ENCODE results near the gene AIPL1.
"Not testable (repeated sequence)": the region's sequence is repeated elsewhere in the genome, so short reads cannot be mapped to it uniquely, and the experiment has no call there.

Gene AIPL1, protein sequence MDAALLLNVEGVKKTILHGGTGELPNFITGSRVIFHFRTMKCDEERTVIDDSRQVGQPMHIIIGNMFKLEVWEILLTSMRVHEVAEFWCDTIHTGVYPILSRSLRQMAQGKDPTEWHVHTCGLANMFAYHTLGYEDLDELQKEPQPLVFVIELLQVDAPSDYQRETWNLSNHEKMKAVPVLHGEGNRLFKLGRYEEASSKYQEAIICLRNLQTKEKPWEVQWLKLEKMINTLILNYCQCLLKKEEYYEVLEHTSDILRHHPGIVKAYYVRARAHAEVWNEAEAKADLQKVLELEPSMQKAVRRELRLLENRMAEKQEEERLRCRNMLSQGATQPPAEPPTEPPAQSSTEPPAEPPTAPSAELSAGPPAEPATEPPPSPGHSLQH

DNA sequence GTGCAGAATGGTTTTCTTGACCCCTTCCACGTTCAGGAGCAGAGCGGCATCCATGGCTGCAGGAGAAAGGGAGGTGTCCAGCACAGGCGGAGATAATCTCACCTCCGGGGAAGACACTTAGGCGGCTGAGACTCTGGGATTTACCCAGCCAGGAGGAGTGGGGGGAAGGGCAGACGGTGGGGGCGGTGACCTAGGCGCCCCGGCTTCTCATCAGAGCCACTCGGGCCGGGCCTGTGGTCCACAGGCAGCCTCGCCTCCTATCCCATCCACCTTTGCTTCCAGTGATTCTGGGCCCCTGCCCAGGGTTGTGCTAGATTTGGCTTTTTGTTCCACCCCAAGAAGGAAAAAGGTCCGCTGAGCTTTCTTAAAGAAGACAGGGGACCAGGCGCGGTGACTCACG, at the start of gene AIPL1:
AIPL1 (minus strand) TSS at position 71 of the 400 bp plus-strand sequence; CDS start at position 54, 17 bp downstream.
- DNase-seq: no peak

DNA sequence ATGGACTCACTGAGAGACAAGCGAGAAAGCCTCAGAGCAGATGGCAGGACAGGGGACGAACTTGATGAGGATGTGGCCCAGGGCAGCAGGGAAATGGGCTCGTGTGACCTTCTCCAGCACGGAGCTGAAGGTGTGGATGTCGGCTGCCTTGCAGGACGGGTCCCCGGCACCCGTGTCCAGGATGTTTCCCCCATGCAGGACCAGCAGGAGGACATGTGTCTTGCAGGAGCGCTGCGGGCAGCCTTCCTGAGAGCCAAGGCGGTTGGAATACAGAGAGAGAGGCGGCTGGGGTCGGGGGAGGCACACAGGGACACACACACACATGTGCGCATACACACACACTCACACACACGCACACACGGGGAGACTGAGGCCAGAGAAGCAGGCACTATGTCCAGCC, 48.6 kb upstream of the AIPL1 start:
- DNase-seq: no peak

DNA sequence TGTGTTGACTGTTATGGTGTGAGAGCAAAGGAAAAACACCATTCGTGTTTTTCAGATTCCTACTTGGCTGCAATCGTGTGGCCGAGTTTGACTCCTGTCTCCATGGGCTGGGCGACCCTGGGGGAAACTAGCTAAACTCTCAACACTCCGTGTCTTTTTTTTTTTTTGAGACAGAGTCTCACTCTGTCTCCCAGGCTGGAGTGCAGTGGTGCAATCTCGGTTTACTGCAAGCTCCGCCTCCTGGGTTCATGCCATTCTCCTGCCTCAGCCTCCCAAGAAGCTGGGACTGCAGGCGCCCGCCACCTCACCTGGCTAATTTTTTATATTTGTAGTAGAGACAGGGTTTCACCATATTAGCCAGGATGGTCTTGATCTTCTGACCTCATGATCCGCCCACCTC, 47.9 kb upstream of the AIPL1 start:
- DNase-seq: not testable (repeated sequence)

DNA sequence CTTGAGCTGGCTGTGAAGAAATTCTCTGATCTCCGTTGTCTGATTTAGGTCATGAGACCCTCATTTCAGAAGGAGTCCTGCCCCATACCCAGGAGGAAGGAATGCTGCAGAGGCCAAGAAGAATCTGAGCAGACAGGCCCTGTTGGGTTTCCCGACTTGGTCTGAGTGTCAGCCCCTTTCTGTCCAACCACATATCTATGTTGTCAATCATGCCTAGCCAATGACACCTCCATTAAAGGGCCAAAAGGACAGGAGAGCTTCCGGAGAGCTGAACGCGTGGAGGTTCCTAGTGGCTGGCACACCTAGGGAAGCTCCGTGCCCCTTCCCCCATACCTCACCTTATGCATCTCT, 47.2 kb upstream of the AIPL1 start:
- no peak for DNase-seq

DNA sequence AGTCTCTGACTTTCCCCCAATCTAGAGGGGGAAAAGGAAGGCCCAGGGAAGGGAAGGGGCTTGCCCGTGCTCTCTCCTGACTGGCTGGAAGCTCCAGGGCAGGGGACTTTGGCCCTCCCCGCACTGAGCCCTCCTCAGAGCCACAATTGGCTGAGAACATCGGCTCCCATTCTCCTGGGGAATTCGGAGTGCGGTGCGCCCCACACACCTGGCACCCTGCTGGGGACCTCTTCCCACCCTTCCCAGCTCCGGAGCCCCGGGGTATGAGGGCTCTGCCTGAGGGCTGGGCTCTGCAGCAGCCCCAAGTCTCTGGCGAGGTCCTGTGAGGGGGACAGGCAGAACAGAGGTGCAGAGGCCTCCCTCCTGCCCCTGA, 45.4 kb upstream of the AIPL1 start:
- no peak for DNase-seq

DNA sequence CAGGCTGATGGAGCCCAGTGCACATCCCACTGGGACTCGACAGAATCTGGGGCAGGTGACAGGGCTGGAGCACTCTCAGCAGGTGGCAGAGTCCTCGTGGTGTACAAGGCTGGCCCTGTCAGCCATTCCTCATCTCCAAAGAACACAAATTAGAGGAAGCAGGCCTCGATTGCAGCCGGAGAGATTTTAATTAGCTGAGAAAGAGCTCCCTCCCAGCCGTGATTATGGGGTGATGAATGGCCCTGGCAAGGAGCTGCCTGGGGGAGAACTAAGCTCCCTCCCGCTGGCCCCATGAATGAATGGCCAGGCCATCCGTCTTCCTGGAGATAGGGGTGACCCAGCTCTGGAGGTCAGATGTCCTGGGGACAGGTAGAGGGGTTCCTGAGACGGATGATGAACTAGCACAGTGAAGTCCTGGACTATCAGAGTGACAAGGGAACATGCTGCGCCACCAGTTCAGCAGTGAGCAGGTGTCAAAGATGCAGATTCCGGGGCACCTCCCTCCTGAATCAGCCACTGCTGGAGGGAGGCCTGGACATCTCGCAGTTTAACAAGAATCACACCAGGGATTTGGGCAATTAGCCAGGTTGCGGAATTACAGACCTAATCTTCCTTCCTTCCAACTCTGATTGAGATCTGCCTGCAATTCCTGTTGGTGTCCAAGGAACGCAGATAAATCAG, 44.8 kb upstream of the AIPL1 start:
- no peak for DNase-seq

DNA sequence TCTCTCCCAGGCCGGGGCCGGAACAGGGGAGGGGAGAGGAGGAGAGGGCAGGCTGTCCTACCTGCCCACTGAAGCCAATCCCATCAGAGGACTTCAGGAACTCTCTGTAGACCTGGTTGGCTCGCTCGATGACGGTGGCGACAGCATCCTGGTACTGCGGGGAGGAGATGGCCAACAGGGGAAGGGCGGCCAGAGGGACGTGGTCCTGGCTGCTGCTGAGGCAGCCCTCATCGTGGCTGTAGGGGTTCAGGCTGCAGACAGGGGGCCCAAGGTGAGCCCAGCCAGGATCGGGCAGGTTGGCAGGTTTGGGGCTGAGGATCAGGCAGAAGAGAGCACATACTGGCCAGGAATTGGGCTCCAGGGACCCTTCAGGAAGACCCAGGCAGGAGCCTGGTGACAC, 43.6 kb upstream of the AIPL1 start:
- DNase-seq: no peak

DNA sequence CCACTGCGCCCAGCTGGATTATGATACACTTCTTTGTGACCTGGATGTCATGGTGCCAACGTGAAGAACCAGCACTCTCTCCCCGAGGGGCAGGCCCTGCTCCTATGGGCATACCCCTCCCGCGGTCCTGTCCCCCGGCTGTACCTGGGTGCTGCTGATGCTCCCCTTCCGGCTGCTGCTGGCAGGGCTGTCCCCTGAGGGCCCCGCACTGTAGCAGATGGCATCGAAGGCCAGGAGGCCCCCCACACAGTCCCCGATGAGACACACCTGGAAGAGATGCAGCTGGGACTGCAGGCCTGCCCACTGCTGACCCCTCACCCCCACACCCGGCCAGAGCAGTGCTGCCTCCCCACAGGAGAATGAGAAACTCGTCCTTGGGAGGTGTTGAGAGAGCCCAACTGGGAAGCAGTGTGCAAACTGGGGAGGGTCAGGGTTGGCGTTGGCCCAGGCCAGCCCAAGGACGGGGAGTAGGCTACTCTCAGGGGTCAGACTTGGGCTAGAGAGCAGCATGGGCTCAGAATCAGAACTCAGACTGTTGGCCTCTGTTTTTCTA, 43.0 kb upstream of the AIPL1 start:
- no peak for DNase-seq

DNA sequence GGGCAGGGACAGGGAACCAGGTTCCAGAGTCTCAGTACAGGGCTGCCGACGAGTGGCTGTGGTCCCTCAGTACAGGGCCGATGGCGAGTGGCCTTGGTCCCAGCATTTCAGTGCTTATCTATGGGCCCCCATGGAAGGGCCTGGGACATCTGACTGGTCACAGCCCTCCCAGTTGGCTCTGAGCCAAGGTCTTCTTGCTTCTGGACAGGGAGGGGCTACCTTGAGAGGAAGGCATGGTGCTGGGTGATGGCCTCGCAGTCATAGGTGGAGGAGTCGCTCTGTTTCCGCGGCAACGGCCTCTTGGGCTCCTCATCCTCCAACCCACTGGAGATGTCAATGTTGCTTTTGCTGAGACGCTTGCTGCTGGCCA, 41.9 kb upstream of the AIPL1 start:
- DNase-seq: no peak

DNA sequence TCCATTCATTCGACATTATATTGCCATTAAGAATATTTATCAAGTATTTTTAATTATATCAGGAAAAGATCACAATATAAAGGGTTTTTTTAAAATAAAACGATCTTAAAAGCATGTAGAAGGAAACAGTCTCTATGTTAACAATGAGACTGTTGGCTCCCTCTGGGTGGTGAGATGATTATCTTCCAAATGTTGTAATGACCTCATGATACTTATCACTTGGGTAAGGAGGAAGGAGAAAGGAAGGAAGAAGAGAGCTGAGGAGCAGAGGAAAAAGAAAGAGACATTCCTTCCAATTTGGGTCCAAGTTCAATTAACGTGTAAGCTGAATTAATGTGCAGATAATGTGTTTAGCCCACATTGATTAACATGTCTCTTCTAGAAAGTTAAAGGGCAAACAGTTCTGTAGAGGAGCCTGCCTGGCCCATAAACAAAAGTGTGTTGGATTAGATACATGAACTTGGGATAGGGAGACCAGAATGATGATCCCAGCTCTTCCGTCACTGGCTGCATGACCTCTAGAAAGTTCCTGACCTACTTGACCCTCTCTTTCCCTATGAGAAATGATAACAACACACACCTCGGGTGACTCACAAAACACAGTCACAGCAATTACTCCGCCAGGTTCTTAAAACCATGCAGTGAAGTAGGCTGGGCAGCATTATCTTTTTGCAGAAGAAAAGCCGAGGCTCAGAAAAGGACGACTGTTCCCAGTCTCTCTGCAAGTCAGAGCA, 41.3 kb upstream of the AIPL1 start:
- no peak for DNase-seq

DNA sequence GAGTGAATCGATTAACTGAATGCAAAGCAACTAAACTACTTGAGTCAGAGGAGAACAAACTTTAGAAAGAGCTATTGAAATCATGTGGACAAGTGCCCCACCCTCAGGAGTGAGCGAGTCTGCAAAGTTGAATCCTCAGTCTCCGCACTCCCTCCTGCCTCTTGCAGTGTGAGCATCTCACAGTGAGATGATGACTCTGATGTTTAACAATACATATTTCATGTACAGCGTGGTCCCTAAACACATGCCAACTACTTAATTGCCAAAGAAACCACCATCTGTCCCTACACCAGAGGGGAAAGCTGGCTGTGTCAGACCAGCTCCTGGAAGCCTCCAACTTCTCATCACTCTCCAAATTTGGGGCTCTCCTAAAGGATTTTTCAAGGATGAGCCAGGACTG, 40.5 kb upstream of the AIPL1 start:
- no peak for DNase-seq

DNA sequence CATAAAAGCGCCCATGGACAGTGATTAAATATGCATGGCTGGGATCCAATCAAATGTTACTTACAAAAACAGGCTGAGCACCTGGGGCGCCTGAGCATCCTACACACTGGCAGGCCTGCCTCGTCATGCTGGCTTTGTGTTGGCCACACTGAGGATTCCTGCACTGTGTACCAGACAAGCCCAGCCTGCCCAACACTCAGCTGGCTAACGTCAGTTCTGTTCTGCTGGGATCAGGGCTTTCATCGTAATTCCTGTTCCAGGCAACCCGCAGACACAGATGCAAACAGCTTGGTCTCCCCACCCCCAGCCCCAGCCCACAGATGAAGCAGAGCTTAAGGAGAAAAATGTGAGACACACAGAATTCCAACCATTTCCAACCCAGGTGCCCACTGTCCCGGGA, 40.0 kb upstream of the AIPL1 start:
- no peak for DNase-seq

DNA sequence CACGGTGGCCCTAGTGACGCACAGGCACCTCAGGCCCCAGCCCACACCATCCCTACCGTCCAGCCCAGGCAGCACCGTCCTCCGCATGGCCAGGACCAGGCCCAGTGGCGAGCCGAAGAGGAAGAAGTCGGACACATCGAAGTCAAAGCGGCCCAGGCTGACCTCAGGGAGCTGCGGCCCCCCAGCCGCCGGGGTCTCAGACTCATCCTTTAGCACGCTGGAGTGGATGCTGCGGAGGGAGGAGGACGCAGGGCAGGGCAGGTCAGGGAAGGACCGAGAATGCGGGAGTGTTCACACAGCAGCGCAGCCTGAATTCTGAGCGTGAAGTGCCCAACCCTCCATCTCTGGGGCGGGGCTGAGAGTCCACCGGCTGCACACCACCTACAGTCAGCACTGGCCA, 39.5 kb upstream of the AIPL1 start:
- DNase-seq: no peak

DNA sequence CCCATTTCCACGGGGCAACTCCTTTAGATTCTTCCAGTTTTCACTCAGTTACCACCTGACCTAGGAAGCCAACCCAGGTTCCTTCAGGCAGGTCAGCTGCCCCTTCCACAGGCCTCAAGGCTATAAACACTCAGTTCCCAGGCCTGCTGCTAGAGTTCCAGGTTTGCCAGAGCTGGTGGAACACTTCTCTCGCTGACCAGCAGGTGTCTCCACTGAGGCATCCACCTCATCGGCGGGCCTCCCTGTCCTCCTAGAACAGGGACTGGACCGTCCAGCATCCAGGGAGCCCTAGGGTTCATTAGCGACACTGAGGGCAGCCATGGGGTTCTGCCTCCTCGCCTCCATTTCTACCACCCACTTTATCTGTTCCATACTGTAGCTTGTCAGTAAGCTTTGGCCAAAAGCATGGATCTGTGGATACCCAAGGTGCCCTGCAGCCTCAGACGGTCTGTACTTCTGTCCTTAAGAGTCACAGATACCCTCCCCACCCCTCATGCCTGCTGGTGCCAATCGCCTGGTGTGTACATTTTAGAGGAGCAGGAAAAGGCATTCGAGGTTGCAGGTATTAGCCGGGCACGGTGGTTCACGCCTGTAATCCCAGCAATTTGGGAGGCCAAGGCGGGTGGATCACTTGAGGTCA, 38.3 kb upstream of the AIPL1 start:
- DNase-seq: peak; percentile 77

DNA sequence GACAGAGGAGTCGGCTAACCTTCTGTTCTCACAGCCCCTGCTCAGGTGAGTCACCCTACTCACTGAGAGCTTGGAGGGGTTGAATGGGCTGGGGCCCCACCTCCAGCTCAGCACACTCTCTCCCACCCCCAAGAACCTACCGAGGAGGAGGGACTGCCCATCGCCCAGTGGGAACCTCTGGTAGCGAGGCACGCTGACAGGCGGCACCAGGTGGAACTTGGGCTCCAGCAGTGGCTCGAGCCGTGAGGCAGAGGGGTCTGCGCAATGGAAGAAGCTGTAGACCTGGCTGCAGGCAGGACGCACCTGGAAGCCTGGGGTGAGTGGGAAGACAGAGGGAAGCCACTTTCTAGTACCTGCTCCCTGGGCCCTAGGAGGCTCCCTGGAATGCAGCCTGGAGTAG, 37.6 kb upstream of the AIPL1 start:
- DNase-seq: no peak

DNA sequence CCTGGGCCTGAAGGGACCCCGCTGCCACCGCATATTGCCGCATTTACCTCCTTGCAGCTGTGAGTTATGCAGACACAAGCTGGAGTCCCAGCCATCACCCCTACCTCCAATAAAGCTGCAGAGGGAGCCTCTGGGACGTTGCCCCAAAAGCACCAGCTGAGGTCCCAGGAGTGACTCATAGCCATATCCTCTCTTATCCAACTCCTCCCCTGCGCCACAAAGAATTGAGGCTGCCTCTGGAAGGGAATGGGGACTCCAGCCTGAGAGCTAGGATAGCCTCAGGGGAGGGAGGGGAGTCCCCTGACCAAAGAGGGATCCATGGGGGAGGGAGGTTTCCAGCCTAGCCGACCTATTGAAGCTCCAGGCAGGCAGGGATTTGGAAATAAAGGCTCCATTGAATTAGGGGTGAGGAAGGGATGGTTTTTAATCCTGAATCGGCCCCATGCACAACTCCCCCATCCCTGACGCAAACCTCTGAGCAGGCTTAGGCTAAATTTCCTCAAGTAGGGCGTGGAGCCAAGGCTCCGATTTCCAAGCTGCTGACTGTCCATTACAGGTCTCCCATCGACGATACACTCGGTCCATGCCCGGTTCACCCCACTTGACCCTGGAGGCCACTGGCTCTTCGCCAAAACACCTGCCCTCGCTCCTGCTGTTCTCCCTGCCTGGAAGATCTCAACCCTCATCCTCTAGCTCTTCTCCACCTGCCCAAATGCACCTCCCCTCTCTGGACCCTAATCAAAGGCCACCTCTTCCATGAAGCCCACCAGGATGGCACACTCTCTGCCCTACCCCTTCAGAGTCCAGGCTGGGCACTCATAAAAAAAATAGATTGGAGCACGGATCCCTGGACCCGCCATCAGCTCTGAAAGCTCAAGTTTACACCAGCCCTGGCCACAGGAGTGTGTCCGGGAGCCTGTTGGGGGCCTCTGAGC, 36.9 kb upstream of the AIPL1 start:
- DNase-seq: no peak

DNA sequence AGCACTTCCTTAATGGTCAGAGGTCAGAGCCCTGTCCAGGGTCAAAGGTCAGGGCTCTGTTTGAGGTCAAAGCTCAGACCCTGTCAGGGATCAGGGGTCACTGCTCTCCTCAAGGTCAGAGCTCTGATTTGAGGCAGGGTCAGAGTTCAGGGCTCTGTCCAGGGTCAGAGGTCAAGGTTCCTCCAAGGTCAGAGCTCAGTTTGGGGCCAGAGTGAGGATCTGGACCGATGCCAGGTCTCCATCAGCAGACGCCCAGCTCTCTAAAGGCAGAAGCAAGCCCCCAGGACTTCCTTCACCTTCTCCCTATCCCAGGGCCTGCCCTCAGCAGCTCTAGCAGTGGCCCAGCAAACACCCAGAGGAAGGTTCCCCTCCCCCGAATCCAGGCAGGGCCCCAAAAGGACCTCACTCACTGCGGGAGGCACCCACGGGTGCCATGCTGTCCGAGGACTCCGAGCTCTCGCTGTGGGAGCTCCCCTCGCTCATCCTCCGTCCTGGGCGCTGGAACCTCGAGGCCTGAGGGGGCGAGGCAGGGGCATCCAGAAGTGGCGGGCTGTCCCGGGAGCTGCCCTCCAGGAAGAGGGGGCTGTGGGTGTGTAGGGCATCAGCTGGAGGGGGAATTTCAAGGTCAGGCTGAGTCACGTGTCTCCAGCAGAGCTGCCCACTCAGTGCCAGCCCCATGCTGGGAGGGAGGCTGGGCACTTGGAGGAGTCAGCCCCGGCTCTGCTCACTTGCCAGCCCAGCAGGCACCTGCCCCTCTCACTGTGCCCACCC, 36.0 kb upstream of the AIPL1 start:
- no peak for DNase-seq

DNA sequence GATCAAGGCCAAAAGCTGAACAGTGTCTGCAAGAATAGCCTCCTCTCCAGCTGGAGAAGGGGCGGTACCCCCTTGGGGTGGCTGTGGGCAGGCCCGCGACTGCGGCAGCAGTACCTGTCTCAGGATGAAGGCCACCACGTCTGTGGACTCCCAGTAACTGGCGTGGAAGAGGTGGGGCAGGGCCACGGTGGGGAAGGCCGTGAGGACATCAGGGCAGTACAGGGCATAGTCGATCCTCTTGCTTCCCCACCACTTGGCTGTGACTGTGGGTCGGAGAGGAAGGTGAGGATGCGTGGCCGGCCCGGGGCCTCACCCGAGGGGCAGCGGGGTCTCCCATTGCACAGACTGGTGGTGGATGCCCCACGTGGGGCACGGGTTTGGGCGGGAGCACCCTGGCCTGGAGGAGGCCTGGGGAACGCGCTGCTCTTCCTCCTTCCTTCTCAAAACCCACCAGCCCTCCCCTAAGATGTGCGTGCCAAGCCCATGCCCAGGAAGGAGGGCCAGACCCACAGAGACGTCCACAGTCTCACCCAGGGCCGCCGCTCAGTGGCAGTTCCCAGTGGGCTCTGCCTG, 35.3 kb upstream of the AIPL1 start:
- DNase-seq: no peak

DNA sequence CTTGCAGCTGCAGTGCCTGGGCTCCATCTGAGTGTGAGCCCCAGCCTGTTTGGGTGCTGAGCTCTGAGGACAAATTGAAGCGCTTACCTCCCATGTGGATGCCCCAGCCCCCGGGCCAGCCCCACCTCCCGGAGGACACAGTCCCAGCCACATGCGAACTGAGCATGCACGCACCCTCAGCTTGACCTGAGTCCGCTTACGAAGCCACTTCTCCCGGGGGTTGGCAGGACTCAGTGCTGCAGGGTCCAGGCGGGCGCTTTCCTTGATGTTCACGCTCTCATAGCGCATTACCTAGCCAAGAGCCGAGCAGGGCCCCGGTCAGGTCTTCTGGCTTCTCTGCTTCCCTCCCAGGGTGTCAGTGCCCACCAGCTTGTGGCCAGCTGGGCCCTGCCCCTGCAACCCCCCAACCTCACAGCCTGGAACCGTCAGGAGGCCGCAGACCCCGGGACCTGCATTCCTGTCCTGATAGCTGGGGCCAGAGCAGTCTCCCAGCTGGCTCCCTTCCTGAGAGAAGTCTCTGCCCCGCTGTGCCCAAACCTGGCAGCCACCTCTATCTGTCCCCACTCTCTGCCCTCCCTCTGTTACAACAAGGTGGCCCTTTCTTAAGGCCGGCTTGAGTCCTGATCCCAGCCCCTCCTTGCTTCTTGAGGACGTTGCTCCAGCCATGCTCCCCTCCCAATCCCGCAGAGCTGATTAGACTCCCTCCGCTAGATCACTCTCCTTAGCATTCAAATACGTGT, 33.3 kb upstream of the AIPL1 start:
- no peak for DNase-seq

DNA sequence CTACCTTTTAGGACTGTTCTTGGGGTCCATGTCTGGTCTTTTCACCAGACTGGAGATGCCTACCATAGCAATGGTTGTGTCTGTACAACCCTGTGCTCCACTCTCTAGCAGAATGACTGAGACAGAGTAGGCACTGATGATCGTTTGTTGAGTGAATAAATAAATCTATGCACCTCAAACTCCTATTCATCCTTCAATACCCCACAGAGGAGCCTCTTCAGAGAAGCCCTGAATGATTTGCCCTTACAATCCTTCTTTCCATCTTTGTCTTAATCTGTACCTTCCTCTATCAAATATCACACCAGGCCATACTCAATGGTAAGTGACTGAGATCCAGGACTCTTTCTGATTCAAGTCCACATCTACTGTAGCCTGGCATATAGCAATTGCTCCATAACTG, 32.6 kb upstream of the AIPL1 start:
- no peak for DNase-seq
